GM12878 (cell line): ENCODE data around the gene EMILIN3.

Experiments
- ASH2L ChIP-seq: fragments of 300-600, 200-600 bp; sonication (generic); IDR thresholded peaks from 2 replicates; pipeline ENCODE4 v1.6.1; 2017; ENCODE audit warnings: low read depth, mild to moderate bottlenecking, borderline replicate concordance
- BRCA1 ChIP-seq: IDR thresholded peaks from 2 replicates; pipeline ENCODE4 v1.6.1; 2011; ENCODE audit warnings: low read depth, low read length, improper control_type of control experiment
- CTCF ChIP-seq, 3 experiments: IDR thresholded peaks in 2 of 3; conservative IDR thresholded peaks in 1 of 3; 2 replicates each; pipeline ENCODE4 v1.5.1; 2011; ENCODE audit warnings: low read depth in 3 of 3, low read length in 3 of 3, mild to moderate bottlenecking in 3 of 3, control low read depth in 2 of 3, moderate library complexity in 2 of 3, inconsistent platforms in 1 of 3, mixed read lengths in 1 of 3; ENCODE audit not compliant: control insufficient read depth in 2 of 3, insufficient read depth in 1 of 3; ENCODE audit errors: extremely low read depth in 1 of 3
- GABPA ChIP-seq: IDR thresholded peaks from 2 replicates; pipeline ENCODE4 v1.6.1; 2014; ENCODE audit warnings: antibody characterized with exemption, low read depth, mild to moderate bottlenecking, inconsistent platforms
- MEF2A ChIP-seq: IDR thresholded peaks from 2 replicates; pipeline ENCODE4 v1.6.1; 2011; ENCODE audit warnings: low read depth, mild to moderate bottlenecking, low read length, moderate library complexity; ENCODE audit not compliant: insufficient read depth
- NFXL1 ChIP-seq: fragments of 450-650 bp; IDR thresholded peaks from 2 replicates; pipeline ENCODE4 v1.6.1; 2017; ENCODE audit warnings: antibody characterized with exemption, mild to moderate bottlenecking, borderline replicate concordance
- POLR2A ChIP-seq: IDR thresholded peaks from 2 replicates; pipeline ENCODE4 v1.6.1; 2011; ENCODE audit warnings: low read depth, mild to moderate bottlenecking, low read length
- POU2F2 ChIP-seq: IDR thresholded peaks from 3 replicates; pipeline ENCODE4 v1.6.1; 2011; ENCODE audit warnings: low read depth, mild to moderate bottlenecking, low read length, borderline replicate concordance
- RAD21 ChIP-seq: IDR thresholded peaks from 2 replicates; pipeline ENCODE4 v1.6.1; 2011; ENCODE audit warnings: mild to moderate bottlenecking, low read depth, low read length, moderate library complexity; ENCODE audit not compliant: insufficient read depth
- STAT1 ChIP-seq: fragments of 450-650 bp; conservative IDR thresholded peaks from 2 replicates; pipeline ENCODE4 v1.6.1; 2014; ENCODE audit warnings: antibody characterized with exemption, mild to moderate bottlenecking

DNA sequence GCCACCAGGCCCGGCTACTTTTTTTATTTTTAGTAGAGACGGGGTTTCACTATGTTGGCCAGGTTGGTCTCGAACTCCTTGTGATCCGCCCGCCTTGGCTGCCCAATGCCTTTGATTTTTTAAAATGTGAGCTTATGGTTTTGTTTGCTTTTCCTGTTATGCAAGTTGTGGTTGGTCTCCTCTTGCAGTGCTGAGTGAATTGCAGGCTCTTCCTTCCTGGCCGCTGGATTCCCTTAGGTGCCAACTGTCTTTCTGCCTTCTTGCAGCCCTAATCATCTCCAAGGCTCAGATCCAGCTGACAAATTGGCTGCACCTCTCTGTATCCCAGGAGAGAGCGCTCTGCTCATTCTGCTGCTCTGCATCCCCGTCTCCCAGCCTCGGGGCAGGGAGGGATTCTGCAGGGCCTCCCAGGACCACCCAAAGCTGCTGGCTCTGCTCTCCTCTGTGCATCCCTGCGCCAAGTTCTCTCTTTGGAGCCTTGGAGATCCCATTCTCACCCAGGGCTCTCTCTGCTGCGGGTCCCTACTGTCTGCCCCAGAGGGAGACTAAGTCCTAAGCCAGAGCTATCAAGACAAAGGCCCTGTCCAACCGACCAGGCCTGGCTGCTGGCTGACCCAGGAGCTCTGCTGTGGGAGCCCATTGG lies 14.1 kb upstream of the EMILIN3 start:
- TF ChIP-seq CTCF (IDR thresholded peaks at IDR 0.05 in 2 of 3, conservative IDR thresholded peaks at IDR 0.05 in 1 of 3; ENCODE audit: control insufficient read depth in 2 of 3, extremely low read depth in 1 of 3, insufficient read depth in 1 of 3, low read depth in 3 of 3, low read length in 3 of 3) (no peak), MEF2A (no peak), POLR2A (no peak), STAT1 (no peak), NFXL1 (no peak), BRCA1 (no peak), POU2F2 (no peak), GABPA (no peak), ASH2L (no peak), RAD21 (no peak)
